GM23338 (cell line): ENCODE data around the gene FERMT3.

Experiments used
- CREB1 ChIP-seq: fragments of 250-450 bp; sonication (Bioruptor Pico); IDR thresholded peaks from 2 replicates; pipeline ENCODE4 v1.5.0; 2020; ENCODE audit warnings: low read depth, mild to moderate bottlenecking, moderate library complexity
- CTCF ChIP-seq, 2 experiments: fragments of 200-600 bp in 1 of 2; sonication (generic) in 1 of 2; conservative IDR thresholded peaks; 2 replicates each; pipeline versions ENCODE4 v1.5.1 to v1.6.1; 2016 to 2017; ENCODE audit warnings: antibody characterized with exemption in 2 of 2, low read depth in 2 of 2, mild to moderate bottlenecking in 2 of 2, moderate library complexity in 1 of 2
- ETS1 ChIP-seq: IDR thresholded peaks from 2 replicates; pipeline ENCODE4 v1.6.1; 2016; ENCODE audit warnings: antibody characterized with exemption
- EZH2 ChIP-seq: fragments of 200-600 bp; sonication (generic); IDR thresholded peaks from one replicate; pipeline ENCODE4 v1.8.0; 2017; ENCODE audit warnings: antibody characterized with exemption, mild to moderate bottlenecking, low read depth; ENCODE audit not compliant: unreplicated experiment
- EZH2phosphoT487 ChIP-seq: fragments of 200-600 bp; sonication (generic); IDR thresholded peaks from one replicate; pipeline ENCODE4 v1.8.1; 2018; ENCODE audit warnings: antibody characterized with exemption; ENCODE audit not compliant: unreplicated experiment
- JUNB ChIP-seq: IDR thresholded peaks from one replicate; pipeline ENCODE4 v1.6.1; 2016; ENCODE audit warnings: antibody characterized with exemption; ENCODE audit not compliant: unreplicated experiment
- NANOG ChIP-seq: IDR thresholded peaks from 2 replicates; pipeline ENCODE4 v1.6.1; 2016; ENCODE audit warnings: antibody characterized with exemption, borderline replicate concordance
- POLR2AphosphoS5 ChIP-seq: IDR thresholded peaks from 2 replicates; pipeline ENCODE4 v1.6.1; 2016; ENCODE audit warnings: antibody characterized with exemption, low read depth
- REST ChIP-seq: IDR thresholded peaks from one replicate; pipeline ENCODE4 v1.6.1; 2018; ENCODE audit warnings: antibody characterized with exemption; ENCODE audit not compliant: unreplicated experiment
- STAT1 ChIP-seq: IDR thresholded peaks from one replicate; pipeline ENCODE4 v1.6.1; 2016; ENCODE audit warnings: antibody characterized with exemption; ENCODE audit not compliant: unreplicated experiment
- ZNF114 ChIP-seq: fragments of 250-450 bp; sonication (Bioruptor Pico); IDR thresholded peaks from 2 replicates; pipeline ENCODE4 v1.5.0; 2020; ENCODE audit warnings: mild to moderate bottlenecking, moderate library complexity
- ZNF331 ChIP-seq: fragments of 250-450 bp; sonication (Bioruptor Pico); IDR thresholded peaks from 2 replicates; pipeline ENCODE4 v1.5.0; 2020; ENCODE audit warnings: low read depth, mild to moderate bottlenecking, moderate library complexity
- ZNF462 ChIP-seq: fragments of 250-450 bp; sonication (Bioruptor Pico); IDR thresholded peaks from 2 replicates; pipeline ENCODE4 v1.5.0; 2020; ENCODE audit warnings: mild to moderate bottlenecking, moderate library complexity

GRCh38 chr11:64249563-64250414 is 43.3 kb downstream of the FERMT3 start:
- TF ChIP-seq POLR2AphosphoS5 (peak; percentile 21; the same call in 1 of the 2 replicates), CTCF (conservative IDR thresholded peaks at IDR 0.05; ENCODE audit: low read depth in 2 of 2) (no peak), EZH2 (no peak), REST (no peak), EZH2phosphoT487 (no peak), ETS1 (peak; percentile 50; the same call in 1 of the 2 replicates), CREB1 (CRISPR knock-in tag) (no peak), JUNB (no peak), ZNF462 (CRISPR knock-in tag) (no peak), ZNF331 (CRISPR knock-in tag) (no peak), ZNF114 (CRISPR knock-in tag) (no peak), STAT1 (no peak), NANOG (no peak)
